Smooth muscle cell (in vitro differentiated cells): ENCODE measurements around the gene PPM1D. TPM values are rescaled to one million over a fixed set of nuclear protein-coding genes. Genes with fewer than 3 reads are reported as not detected.

Source experiments
- DNase-seq: peaks from one replicate; lab custom pipeline; 2025; ENCODE audit not compliant: unreplicated experiment; lab: John Stamatoyannopoulos, UW
- H2AFZ ChIP-seq: fragments of 200-600 bp; sonication (generic); 2 replicates; pipeline ENCODE4 v1.6.0; 2016; ENCODE audit warnings: antibody characterized with exemption, low read depth, mild to moderate bottlenecking
- H3F3A ChIP-seq: fragments of 200-600 bp; sonication (generic); 2 replicates; pipeline ENCODE4 v1.6.0; 2017; ENCODE audit warnings: antibody characterized with exemption, low read depth
- H3K27ac ChIP-seq: fragments of 200-600 bp; sonication (generic); 2 replicates; pipeline ENCODE4 v1.5.1; 2016; ENCODE audit warnings: low read depth, mild to moderate bottlenecking
- H3K27me3 ChIP-seq: fragments of 200-600 bp; sonication (generic); 2 replicates; pipeline ENCODE4 v1.6.1; 2016; ENCODE audit warnings: low read depth, mild to moderate bottlenecking
- H3K36me3 ChIP-seq: fragments of 200-600 bp; sonication (generic); 2 replicates; pipeline ENCODE4 v1.5.1; 2016; ENCODE audit warnings: low read depth
- H3K4me1 ChIP-seq: fragments of 200-600 bp; sonication (generic); 2 replicates; pipeline ENCODE4 v1.5.1; 2016; ENCODE audit warnings: low read depth
- H3K4me2 ChIP-seq: fragments of 200-600 bp; sonication (generic); 2 replicates; pipeline ENCODE4 v1.6.0; 2016; ENCODE audit warnings: mild to moderate bottlenecking
- H3K4me3 ChIP-seq: fragments of 200-600 bp; sonication (generic); 2 replicates; pipeline ENCODE4 v1.5.1; 2016; ENCODE audit warnings: mild to moderate bottlenecking
- H3K79me2 ChIP-seq: fragments of 200-600 bp; sonication (generic); 2 replicates; pipeline ENCODE4 v1.6.0; 2016; ENCODE audit warnings: low read depth, mild to moderate bottlenecking
- H3K9ac ChIP-seq: fragments of 200-600 bp; sonication (generic); 2 replicates; pipeline ENCODE4 v1.6.0; 2016; ENCODE audit warnings: low read depth
- H3K9me3 ChIP-seq: fragments of 200-600 bp; sonication (generic); replicated peaks from 2 replicates; pipeline ENCODE4 v1.5.1; 2016; ENCODE audit warnings: low read depth
- H4K20me1 ChIP-seq: fragments of 200-600 bp; sonication (generic); 2 replicates; pipeline ENCODE4 v1.6.0; 2016; ENCODE audit warnings: low read depth
- WGBS: methylation state at CpG from one replicate; pipeline ENCODE4 v1.1.7; 2016; ENCODE audit warnings: low lambda C conversion rate; 5-methylcytosine and 5-hydroxymethylcytosine counted together
- polyA plus RNA-seq: library from polyadenylated mRNA; unstranded; fragments of >200 nt; fragmentation: Nextera tagmentation; extraction: Ambion mirVana; gene quantifications from 2 replicates; pipeline ENCODE4 v1.2.1, GENCODE V29; 2016
- total RNA-seq: library from RNA; depleted of rRNA; stranded (reverse); fragments of >200 nt; gene quantifications from 2 replicates; pipeline ENCODE4 v1.2.3, GENCODE V29; 2014
- TF ChIP-seq, protein P1 (sequence below): fragments of 200-600 bp; sonication (generic); IDR thresholded peaks from 2 replicates; pipeline ENCODE4 v1.5.1; 2017; ENCODE audit warnings: borderline replicate concordance, mild to moderate bottlenecking, antibody characterized with exemption; ENCODE audit not compliant: insufficient read depth, poor library complexity, severe bottlenecking

PPM1D gene
- total and polyA plus RNA-seq, 2 experiments from 2014 or later, result 10.0 to 12.9 TPM

DNA sequence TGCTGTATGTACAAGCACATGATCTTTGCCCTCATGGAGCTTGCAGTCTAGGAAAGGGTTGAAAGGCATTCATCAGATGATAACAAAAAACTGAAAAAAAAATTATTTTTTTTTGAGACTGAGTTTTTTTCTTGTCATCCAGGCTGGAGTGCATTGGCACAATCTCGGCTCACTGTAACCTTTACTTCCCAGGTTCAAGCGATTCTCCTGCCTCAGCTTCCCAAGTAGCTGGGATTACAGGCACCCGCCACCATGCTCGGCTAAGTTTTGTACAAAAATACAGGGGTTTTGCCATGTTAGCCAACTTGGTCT, 39.0 kb downstream of the PPM1D start:
- Histone ChIP-seq H3K4me1 (no peaks in the 10 kb centered on the region), H3K27ac (no peak overlapping the region), H3K9me3 (no peaks in the 10 kb centered on the region), H3F3A (no peaks in the 10 kb centered on the region), H4K20me1 (peaks cover 75% of the 10 kb centered on the region), H3K36me3 (no peaks in the 10 kb centered on the region), H3K27me3 (no peaks in the 10 kb centered on the region), H3K9ac (no peak overlapping the region), H3K4me2 (no peak overlapping the region), H3K4me3 (no peak overlapping the region), H2AFZ (no peak overlapping the region), H3K79me2 (peaks cover 23% of the 10 kb centered on the region)
- TF ChIP-seq, protein P1, sequence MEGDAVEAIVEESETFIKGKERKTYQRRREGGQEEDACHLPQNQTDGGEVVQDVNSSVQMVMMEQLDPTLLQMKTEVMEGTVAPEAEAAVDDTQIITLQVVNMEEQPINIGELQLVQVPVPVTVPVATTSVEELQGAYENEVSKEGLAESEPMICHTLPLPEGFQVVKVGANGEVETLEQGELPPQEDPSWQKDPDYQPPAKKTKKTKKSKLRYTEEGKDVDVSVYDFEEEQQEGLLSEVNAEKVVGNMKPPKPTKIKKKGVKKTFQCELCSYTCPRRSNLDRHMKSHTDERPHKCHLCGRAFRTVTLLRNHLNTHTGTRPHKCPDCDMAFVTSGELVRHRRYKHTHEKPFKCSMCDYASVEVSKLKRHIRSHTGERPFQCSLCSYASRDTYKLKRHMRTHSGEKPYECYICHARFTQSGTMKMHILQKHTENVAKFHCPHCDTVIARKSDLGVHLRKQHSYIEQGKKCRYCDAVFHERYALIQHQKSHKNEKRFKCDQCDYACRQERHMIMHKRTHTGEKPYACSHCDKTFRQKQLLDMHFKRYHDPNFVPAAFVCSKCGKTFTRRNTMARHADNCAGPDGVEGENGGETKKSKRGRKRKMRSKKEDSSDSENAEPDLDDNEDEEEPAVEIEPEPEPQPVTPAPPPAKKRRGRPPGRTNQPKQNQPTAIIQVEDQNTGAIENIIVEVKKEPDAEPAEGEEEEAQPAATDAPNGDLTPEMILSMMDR, result no peak
- WGBS, result 75% methylated on average over 4 of the region's 4 CpGs
- no peak for DNase-seq

DNA sequence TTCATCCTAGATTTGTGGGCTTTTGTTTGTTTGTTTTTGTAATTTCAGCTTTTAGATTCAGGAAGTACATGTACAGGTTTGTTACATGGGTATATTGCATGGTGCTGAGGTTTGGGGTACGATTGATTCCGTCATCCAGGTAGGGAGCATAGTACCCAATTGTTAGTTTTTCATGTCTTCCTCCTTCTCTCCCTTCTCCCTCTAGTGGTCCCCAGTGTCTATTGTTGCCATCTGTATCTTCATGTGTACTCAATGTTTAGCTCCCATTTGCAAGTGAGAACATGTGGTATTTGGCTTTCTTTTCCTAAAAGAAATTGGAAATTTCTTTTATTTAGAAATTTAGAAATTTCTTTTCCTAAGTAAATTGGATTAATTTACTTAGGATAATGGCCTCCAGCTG, 40.5 kb downstream of the PPM1D start:
- H2AFZ ChIP-seq, result no peak overlapping the region
- no peaks in the 10 kb centered on the region for H3K4me1 ChIP-seq
- DNase-seq, result no peak
- no peaks in the 10 kb centered on the region for H3F3A ChIP-seq
- H3K27me3 ChIP-seq, result no peaks in the 10 kb centered on the region
- no peak overlapping the region for H3K9ac ChIP-seq
- H4K20me1 ChIP-seq, result peaks cover 81% of the 10 kb centered on the region
- peaks cover 30% of the 10 kb centered on the region for H3K79me2 ChIP-seq
- TF ChIP-seq, protein P1, result peak; percentile 28
- H3K4me3 ChIP-seq, result no peak overlapping the region
- 89% methylated on average over 2 of the region's 2 CpGs for WGBS
- H3K36me3 ChIP-seq, result no peaks in the 10 kb centered on the region
- no peak overlapping the region for H3K4me2 ChIP-seq
- no peaks in the 10 kb centered on the region for H3K9me3 ChIP-seq
- H3K27ac ChIP-seq, result no peak overlapping the region

DNA sequence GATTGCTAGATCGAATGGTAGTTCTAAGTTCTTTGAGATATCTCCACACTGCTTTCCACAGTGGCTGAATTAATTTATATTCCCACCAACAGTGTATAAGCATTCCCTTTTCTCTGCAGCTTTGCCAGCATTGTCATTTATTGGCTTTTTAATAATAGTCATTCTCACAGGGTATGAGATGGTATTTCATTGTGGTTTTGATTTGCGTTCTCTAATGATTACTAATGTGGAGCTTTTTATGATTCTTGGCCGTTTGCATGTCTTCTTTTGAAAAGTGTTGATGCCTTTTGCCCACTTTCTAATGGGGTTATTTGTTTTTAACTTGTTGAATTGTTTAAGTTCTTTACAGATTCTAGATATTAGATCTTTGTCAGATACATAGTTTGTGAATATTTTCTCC, 41.1 kb downstream of the PPM1D start:
- H3K4me3 ChIP-seq, result no peak overlapping the region
- TF ChIP-seq, protein P1, result no peak
- no peak overlapping the region for H2AFZ ChIP-seq
- no peak overlapping the region for H3K9ac ChIP-seq
- no peaks in the 10 kb centered on the region for H3K9me3 ChIP-seq
- no peak overlapping the region for H3K4me2 ChIP-seq
- H3F3A ChIP-seq, result no peaks in the 10 kb centered on the region
- H3K79me2 ChIP-seq, result peaks cover 30% of the 10 kb centered on the region
- no peaks in the 10 kb centered on the region for H3K4me1 ChIP-seq
- H4K20me1 ChIP-seq, result peaks cover 82% of the 10 kb centered on the region
- no peak overlapping the region for H3K27ac ChIP-seq
- DNase-seq, result no peak
- no peaks in the 10 kb centered on the region for H3K36me3 ChIP-seq
- WGBS, result 94% methylated on average over 3 of the region's 3 CpGs
- no peaks in the 10 kb centered on the region for H3K27me3 ChIP-seq

DNA sequence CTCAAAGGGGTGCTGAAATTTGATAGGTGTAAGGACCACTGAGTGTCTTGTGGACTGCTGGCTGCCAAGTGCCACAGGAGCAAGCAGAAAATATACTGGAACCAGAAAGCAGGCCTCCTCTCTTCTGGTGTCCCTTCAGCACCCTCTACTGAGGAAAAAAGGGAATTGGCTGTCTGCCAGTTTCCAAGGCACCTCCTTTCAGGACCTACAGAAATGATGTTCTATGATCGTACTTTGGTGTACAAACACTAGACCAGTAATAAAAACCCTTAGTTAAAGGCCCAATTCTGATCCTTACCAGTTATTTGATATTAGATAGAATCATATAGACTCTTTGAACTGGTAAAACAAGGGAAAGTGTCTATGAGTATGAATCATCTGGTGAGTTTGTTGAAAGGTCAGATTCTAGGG, 41.8 kb downstream of the PPM1D start:
- H3K4me3 ChIP-seq, result no peak overlapping the region
- H3K27me3 ChIP-seq, result no peaks in the 10 kb centered on the region
- no peak for DNase-seq
- peaks cover 82% of the 10 kb centered on the region for H4K20me1 ChIP-seq
- TF ChIP-seq, protein P1, result peak; percentile 38
- no peak overlapping the region for H3K27ac ChIP-seq
- no peak overlapping the region for H2AFZ ChIP-seq
- H3F3A ChIP-seq, result no peaks in the 10 kb centered on the region
- no peaks in the 10 kb centered on the region for H3K36me3 ChIP-seq
- no peaks in the 10 kb centered on the region for H3K9me3 ChIP-seq
- peaks cover 30% of the 10 kb centered on the region for H3K79me2 ChIP-seq
- H3K4me1 ChIP-seq, result no peaks in the 10 kb centered on the region
- WGBS, result 44% methylated on average over 1 of the region's 1 CpG
- no peak overlapping the region for H3K4me2 ChIP-seq
- H3K9ac ChIP-seq, result no peak overlapping the region
